Activated T-helper 1 cell treated with anti-CD3 and anti-CD28 coated beads, Interleukin-12 subunit alpha, Interleukin-12 subunit beta, Interleukin-2, Interleukin-4 antibody, amounts not matched to agents 30 ng/mL and 10 ng/mL and 1 ng/mL, durations not matched to agents 14 hours and 24 hours and 36 hours (primary cell): ENCODE data around the gene ZSWIM1. TPM values are rescaled to one million over a fixed set of nuclear protein-coding genes. Genes with fewer than 3 reads are reported as not detected.
"Not testable (repeated sequence)": the region's sequence is repeated elsewhere in the genome, so short reads cannot be mapped to it uniquely, and the experiment has no call there.

Experiments
- DNase-seq: peaks from one replicate; pipeline ENCODE4 v3.0.0; 2021; ENCODE audit warnings: low spot score
- H3K27ac Mint-ChIP-seq: one replicate; pipeline ENCODE4 v1.8.0; 2021; ENCODE audit warnings: mild to moderate bottlenecking, mixed read lengths
- H3K27me3 Mint-ChIP-seq: one replicate; pipeline ENCODE4 v1.8.0; 2022; ENCODE audit warnings: mild to moderate bottlenecking, moderate library complexity, mixed read lengths; ENCODE audit not compliant: insufficient read depth
- H3K36me3 Mint-ChIP-seq: one replicate; pipeline ENCODE4 v1.8.0; 2021; ENCODE audit warnings: low read depth, mixed read lengths
- H3K4me1 Mint-ChIP-seq: one replicate; pipeline ENCODE4 v1.8.0; 2021; ENCODE audit warnings: low read depth, mixed read lengths
- H3K4me3 Mint-ChIP-seq: one replicate; pipeline ENCODE4 v1.8.0; 2021; ENCODE audit warnings: mild to moderate bottlenecking, moderate library complexity, mixed read lengths
- H3K9me3 Mint-ChIP-seq: one replicate; pipeline ENCODE4 v1.8.0; 2021; ENCODE audit warnings: mixed read lengths
- intact Hi-C: fragments of 100-400 bp; cut with micrococcal nuclease; formaldehyde crosslinking; loops from one replicate; pipeline ENCODE4 v1.15.1; 2024
- total RNA-seq: library from RNA; stranded (reverse); gene quantifications from 2 replicates; pipeline ENCODE4 v1.2.3, GENCODE V29; 2022

ZSWIM1 gene
- total RNA-seq, 1 donor from 2014 or later: 7.5 TPM

GRCh38 chr20:45861221-45862075, 19.6 kb upstream of the ZSWIM1 start:
- intact Hi-C loops: no loop called here
- H3K27me3 Mint-ChIP-seq: no peaks in the 10 kb centered on the region
- H3K4me3 Mint-ChIP-seq: no peak overlapping the region
- peaks cover 13% of the 10 kb centered on the region for H3K36me3 Mint-ChIP-seq
- no peak for DNase-seq
- H3K27ac Mint-ChIP-seq: no peak overlapping the region
- no peaks in the 10 kb centered on the region for H3K9me3 Mint-ChIP-seq
- H3K4me1 Mint-ChIP-seq: peaks cover 26% of the 10 kb centered on the region

- H3K36me3 Mint-ChIP-seq: peaks cover 7% of the 10 kb centered on the region
- intact Hi-C loops: no loop called here
- no peak overlapping the region for H3K4me3 Mint-ChIP-seq
- DNase-seq: no peak
- no peaks in the 10 kb centered on the region for H3K27me3 Mint-ChIP-seq
- H3K4me1 Mint-ChIP-seq: peaks cover 8% of the 10 kb centered on the region
- no peaks in the 10 kb centered on the region for H3K9me3 Mint-ChIP-seq
- H3K27ac Mint-ChIP-seq: no peak overlapping the region
Measured at GRCh38 chr20:45863543-45864470, 17.2 kb upstream of the ZSWIM1 start.

- H3K27me3 Mint-ChIP-seq: no peaks in the 10 kb centered on the region
- no peak for DNase-seq
- no peak overlapping the region for H3K27ac Mint-ChIP-seq
- H3K4me1 Mint-ChIP-seq: no peaks in the 10 kb centered on the region
- H3K9me3 Mint-ChIP-seq: no peaks in the 10 kb centered on the region
- intact Hi-C loops: no loop called here
- no peak overlapping the region for H3K4me3 Mint-ChIP-seq
- no peaks in the 10 kb centered on the region for H3K36me3 Mint-ChIP-seq
Measured at GRCh38 chr20:45866454-45866853, 14.6 kb upstream of the ZSWIM1 start.

DNA sequence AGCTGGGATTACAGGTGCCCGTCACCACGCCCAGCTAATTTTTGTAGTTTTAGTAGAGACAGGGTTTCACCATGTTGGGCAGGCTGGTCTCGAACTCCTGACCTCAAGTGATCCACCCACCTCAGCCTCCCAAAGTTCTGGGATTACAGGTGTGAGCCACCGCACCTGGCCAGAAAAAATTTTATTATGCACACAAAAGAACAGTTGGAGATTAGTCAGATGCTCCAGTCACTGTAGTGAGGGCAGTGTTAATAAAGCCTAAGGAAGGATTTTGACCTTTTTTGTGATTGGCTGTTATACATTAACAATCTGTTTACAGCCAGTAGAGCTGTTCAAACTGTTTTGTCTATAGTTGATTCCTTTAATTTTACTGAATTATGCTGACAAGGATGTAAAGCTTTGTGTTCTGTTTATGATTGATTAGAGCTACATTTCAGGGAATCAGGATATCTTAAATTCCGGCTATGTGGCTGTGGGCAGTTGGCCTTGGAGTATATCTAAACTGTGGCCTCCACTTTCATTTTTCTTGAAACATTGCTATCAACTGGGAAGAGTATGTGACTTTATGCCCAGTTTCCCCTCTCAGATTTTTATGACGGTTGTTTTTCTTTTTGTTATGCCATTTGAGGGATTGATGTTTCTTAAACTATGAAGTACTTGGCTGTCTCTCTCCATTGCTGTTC, 13.8 kb upstream of the ZSWIM1 start:
- H3K4me1 Mint-ChIP-seq: no peaks in the 10 kb centered on the region
- H3K36me3 Mint-ChIP-seq: peaks cover 3% of the 10 kb centered on the region
- no peaks in the 10 kb centered on the region for H3K27me3 Mint-ChIP-seq
- no peak overlapping the region for H3K27ac Mint-ChIP-seq
- no peak for DNase-seq
- no peak overlapping the region for H3K4me3 Mint-ChIP-seq
- no peaks in the 10 kb centered on the region for H3K9me3 Mint-ChIP-seq
- intact Hi-C loops: no loop called here

DNA sequence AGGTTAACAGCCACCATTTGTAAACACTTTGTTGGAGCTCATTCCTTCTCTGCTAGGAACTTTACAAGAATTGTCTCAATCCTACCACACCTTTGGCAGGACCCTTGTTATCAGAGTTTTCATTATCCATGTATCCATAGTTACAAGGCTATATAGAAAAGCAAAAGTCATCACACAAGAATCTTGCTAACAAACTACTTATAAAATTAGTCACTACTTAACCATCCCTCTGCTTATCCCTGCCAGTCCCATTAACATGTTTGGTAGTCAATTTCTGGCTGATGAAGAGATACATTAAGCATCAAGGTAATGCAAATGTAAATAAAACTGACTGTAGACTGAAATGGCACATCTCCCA, 13.2 kb upstream of the ZSWIM1 start:
- no peaks in the 10 kb centered on the region for H3K9me3 Mint-ChIP-seq
- no peak overlapping the region for H3K4me3 Mint-ChIP-seq
- no peaks in the 10 kb centered on the region for H3K4me1 Mint-ChIP-seq
- intact Hi-C loops: no loop called here
- DNase-seq: no peak
- no peaks in the 10 kb centered on the region for H3K27me3 Mint-ChIP-seq
- peaks cover 5% of the 10 kb centered on the region for H3K36me3 Mint-ChIP-seq
- H3K27ac Mint-ChIP-seq: no peak overlapping the region

DNA sequence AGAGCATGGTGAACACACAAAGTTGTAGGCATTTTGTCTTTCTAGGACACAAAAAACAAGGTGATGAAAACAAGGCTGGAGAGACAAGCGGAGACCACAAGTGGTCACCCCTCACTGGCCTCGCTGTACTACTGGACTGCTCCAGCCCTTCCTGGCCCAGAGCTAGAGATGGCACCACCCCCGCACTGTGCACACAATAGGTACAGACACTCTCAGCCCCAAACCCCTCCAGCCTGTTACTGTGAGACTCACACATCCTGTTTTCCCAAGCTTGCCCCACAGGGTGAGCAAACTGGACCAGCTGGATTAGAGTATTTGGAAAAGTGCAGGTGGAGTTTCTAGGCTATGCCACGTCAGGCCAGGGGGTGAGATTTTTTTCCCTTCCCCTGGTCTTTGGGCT, 8.4 kb upstream of the ZSWIM1 start:
- intact Hi-C loops: no loop called here
- Mint-ChIP-seq H3K4me3 (no peak overlapping the region), H3K4me1 (no peaks in the 10 kb centered on the region), H3K27ac (no peak overlapping the region), H3K9me3 (no peaks in the 10 kb centered on the region), H3K27me3 (no peaks in the 10 kb centered on the region), H3K36me3 (peaks cover 15% of the 10 kb centered on the region)
- DNase-seq: no peak

DNA sequence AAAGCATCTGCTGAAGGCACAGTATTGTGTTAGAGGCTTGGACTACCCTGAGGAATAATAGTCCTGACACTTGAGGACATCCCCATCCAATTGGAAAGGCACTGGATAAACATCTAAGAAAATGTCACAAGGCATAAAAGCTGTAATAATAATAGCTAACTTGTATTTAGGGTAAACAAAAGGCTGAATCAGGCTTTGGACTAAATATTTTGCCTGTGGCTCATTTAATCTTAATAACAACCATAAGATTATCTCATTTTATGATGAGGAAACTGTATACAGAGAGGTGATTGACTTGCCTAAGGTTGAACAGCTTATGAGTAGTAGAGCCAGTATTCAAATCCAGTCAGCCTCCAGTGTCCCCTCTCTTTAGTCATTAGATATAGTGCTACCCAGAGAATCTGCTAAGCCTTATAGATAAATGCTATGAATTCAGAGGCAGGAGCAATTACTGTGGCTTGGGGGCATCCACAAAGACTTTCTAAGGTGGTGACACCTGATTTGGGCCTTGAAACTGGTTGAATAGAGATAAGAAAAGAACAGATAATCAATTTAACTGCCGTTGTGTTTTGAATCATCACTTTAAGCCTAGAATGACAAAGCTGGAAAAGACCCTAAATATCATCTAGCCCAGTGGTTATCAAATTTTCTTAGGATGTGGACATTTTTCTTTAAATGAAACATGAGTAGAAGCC, 7.5 kb upstream of the ZSWIM1 start:
- H3K36me3 Mint-ChIP-seq: peaks cover 15% of the 10 kb centered on the region
- H3K4me1 Mint-ChIP-seq: no peaks in the 10 kb centered on the region
- no peak overlapping the region for H3K4me3 Mint-ChIP-seq
- no peak for DNase-seq
- no peaks in the 10 kb centered on the region for H3K27me3 Mint-ChIP-seq
- intact Hi-C loops: no loop called here
- no peaks in the 10 kb centered on the region for H3K9me3 Mint-ChIP-seq
- no peak overlapping the region for H3K27ac Mint-ChIP-seq

- H3K9me3 Mint-ChIP-seq, H3K27me3 Mint-ChIP-seq, H3K27ac Mint-ChIP-seq, intact Hi-C loops, DNase-seq, H3K4me3 Mint-ChIP-seq, H3K4me1 Mint-ChIP-seq: not testable (repeated sequence)
- H3K36me3 Mint-ChIP-seq: peaks cover 15% of the 10 kb centered on the region
Measured at GRCh38 chr20:45874104-45874481, 6.9 kb upstream of the ZSWIM1 start.

DNA sequence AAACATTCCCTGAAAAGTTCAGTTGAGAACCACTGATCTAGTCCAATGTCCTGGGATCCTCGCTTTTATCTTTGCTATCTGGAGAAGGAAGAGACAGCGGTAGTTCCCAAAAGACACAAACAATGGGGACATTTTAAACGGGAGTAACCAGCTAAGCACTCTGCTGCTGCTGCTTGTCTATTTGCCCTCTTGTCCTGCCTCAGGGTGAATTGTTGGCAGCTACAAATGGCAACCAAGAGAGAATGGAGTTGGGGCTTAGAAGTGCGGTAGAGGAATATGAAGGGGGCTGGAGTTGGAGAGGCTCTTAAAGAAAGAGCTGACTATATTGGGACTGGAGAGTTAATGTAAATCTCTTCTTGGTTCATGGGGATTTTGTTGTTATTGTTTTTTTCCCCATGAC, 6.5 kb upstream of the ZSWIM1 start:
- Mint-ChIP-seq H3K27me3 (no peaks in the 10 kb centered on the region), H3K9me3 (no peaks in the 10 kb centered on the region)
- intact Hi-C loops: no loop called here

GRCh38 chr20:45878076-45878761, 2.8 kb upstream of the ZSWIM1 start:
- H3K9me3 Mint-ChIP-seq: no peaks in the 10 kb centered on the region
- peaks cover 2% of the 10 kb centered on the region for H3K27me3 Mint-ChIP-seq
- no peak overlapping the region for H3K27ac Mint-ChIP-seq
- peaks cover 26% of the 10 kb centered on the region for H3K36me3 Mint-ChIP-seq
- H3K4me1 Mint-ChIP-seq: peaks cover 23% of the 10 kb centered on the region
- no peak overlapping the region for H3K4me3 Mint-ChIP-seq
- intact Hi-C loops: no loop called here
- no peak for DNase-seq

More for the DNA sequence above, 6.5 kb upstream of the ZSWIM1 start:
- H3K27ac Mint-ChIP-seq: no peak overlapping the region
- peaks cover 15% of the 10 kb centered on the region for H3K36me3 Mint-ChIP-seq
- no peaks in the 10 kb centered on the region for H3K4me1 Mint-ChIP-seq
- DNase-seq: no peak
- no peak overlapping the region for H3K4me3 Mint-ChIP-seq

DNA sequence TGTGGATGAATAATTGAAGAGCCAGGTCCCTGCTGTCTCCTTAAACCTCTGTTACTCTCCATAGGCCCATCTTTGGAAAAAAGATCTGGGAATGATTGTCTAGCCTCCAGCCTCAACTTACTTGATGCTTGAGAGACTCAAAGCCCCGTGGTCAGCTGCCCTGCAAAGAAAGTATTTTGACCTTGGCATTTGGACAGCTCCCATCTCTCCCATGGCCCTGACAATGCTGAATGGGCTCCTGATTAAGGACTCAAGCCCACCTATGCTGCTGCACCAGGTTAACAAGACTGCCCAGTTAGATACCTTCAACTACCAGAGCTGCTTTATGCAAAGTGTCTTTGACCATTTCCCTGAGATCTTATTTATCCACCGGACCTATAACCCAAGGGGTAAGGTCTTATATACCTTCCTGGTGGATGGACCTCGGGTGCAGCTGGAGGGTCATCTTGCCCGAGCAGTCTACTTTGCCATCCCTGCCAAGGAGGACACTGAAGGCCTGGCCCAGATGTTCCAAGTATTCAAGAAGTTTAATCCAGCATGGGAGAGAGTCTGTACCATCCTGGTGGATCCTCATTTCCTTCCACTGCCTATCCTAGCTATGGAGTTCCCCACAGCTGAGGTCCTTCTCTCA, 1.6 kb downstream of the ZSWIM1 start:
- Mint-ChIP-seq H3K4me1 (peaks cover 47% of the 10 kb centered on the region), H3K27ac (no peak overlapping the region), H3K9me3 (no peaks in the 10 kb centered on the region), H3K36me3 (peaks cover 22% of the 10 kb centered on the region), H3K27me3 (peaks cover 2% of the 10 kb centered on the region), H3K4me3 (peak overlapping the region; percentile 70)
- DNase-seq: no peak
- intact Hi-C loops: no loop called here

DNA sequence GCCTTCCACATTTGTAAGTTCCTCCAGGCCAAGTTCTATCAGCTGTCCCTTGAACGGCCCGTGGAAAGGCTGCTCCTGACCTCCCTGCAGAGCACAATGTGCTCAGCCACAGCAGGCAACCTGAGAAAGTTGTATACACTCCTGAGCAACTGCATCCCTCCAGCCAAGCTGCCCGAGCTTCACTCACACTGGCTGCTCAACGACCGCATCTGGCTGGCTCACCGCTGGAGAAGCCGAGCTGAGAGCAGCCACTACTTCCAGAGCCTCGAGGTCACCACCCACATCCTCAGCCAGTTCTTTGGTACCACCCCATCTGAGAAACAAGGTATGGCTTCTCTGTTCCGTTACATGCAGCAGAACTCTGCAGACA, 2.1 kb downstream of the ZSWIM1 start:
- Mint-ChIP-seq H3K27me3 (peaks cover 2% of the 10 kb centered on the region), H3K4me1 (peaks cover 47% of the 10 kb centered on the region), H3K4me3 (peak overlapping the region; percentile 57), H3K36me3 (peaks cover 22% of the 10 kb centered on the region), H3K9me3 (no peaks in the 10 kb centered on the region), H3K27ac (no peak overlapping the region)
- intact Hi-C loops: no loop called here
- DNase-seq: no peak
